ENCODE measurements around the gene SGCE. TPM values are rescaled to one million over a fixed set of nuclear protein-coding genes. Genes with fewer than 3 reads are reported as not detected.

The SGCE gene
- total RNA-seq, 1 donor from 2014 or later, result 39.8 TPM

DNA sequence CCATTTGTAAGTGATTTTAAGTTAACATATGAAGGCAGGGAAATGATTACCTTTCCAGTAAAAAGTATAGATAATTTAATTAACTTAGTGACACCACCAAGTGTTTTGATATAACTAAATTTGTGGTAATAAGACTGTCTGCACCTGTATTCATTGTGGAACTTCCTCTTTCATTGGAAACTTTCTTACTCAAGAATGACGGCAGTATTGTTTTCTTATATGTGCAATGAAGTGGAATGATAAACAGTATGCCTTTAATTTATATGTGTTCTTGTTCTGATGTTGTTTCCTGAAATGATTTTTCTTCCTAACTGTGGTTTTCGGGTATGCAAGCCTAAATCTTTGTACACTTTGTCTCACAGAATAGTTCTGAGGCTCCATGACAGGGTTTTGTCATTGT lies 99.9 kb downstream of the SGCE start:
- Mint-ChIP-seq H3K27ac (no peak overlapping the region), H3K9me3 (no peaks in the 10 kb centered on the region), H3K4me3 (no peak overlapping the region), H3K36me3 (peaks cover 12% of the 10 kb centered on the region), H3K27me3 (no peaks in the 10 kb centered on the region), H3K4me1 (ENCODE audit: unreplicated experiment) (no peaks in the 10 kb centered on the region)
- no peak for DNase-seq (ENCODE audit: extremely low spot score, unreplicated experiment)
- TF ChIP-seq, protein P1, sequence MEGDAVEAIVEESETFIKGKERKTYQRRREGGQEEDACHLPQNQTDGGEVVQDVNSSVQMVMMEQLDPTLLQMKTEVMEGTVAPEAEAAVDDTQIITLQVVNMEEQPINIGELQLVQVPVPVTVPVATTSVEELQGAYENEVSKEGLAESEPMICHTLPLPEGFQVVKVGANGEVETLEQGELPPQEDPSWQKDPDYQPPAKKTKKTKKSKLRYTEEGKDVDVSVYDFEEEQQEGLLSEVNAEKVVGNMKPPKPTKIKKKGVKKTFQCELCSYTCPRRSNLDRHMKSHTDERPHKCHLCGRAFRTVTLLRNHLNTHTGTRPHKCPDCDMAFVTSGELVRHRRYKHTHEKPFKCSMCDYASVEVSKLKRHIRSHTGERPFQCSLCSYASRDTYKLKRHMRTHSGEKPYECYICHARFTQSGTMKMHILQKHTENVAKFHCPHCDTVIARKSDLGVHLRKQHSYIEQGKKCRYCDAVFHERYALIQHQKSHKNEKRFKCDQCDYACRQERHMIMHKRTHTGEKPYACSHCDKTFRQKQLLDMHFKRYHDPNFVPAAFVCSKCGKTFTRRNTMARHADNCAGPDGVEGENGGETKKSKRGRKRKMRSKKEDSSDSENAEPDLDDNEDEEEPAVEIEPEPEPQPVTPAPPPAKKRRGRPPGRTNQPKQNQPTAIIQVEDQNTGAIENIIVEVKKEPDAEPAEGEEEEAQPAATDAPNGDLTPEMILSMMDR (conservative IDR thresholded peaks at IDR 0.05), result no peak

DNA sequence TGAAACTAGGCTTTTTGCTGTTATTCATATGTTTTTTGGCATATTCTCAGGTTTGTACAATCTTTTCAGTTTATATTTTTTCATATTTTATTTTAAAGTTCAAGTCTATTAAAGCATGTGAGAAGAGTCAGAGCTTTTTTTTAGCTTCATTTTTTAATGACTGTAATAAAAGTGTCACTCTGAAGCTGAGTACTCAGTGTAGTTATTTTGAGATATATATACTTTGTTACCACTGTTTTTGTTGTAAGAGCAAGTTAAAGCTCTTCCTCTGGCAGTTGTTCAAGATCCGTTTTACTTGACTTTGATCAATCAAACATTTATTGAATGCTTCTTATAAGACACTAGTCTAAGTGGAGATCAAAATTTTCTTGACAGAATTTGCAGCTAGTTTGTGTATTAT lies 108.8 kb downstream of the SGCE start:
- TF ChIP-seq, protein P1 (conservative IDR thresholded peaks at IDR 0.05), result no peak
- no peaks in the 10 kb centered on the region for H3K9me3 Mint-ChIP-seq
- DNase-seq (ENCODE audit: extremely low spot score, unreplicated experiment), result no peak
- no peak overlapping the region for H3K27ac Mint-ChIP-seq
- H3K4me1 Mint-ChIP-seq (ENCODE audit: unreplicated experiment), result no peaks in the 10 kb centered on the region
- H3K36me3 Mint-ChIP-seq, result peaks cover 22% of the 10 kb centered on the region
- no peak overlapping the region for H3K4me3 Mint-ChIP-seq
- no peaks in the 10 kb centered on the region for H3K27me3 Mint-ChIP-seq

DNA sequence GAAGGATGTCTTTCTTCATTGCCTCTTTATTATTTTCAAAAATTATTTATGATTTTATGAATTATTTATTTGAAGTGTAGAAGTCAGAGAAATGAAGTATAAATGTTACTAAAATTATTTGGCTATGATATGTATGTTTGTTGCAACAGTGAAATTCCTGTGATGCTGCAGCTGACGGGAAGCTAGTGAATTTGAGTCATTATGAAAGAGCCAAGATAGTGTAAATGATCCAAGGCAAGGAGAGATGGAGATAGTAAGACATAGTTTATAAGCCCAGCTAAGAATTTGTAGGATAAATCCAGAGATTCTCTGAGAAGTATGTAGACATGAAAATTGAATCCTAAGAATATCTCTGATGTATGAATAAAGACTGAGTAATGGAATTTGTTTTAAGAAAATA lies 115.5 kb downstream of the SGCE start:
- no peak overlapping the region for H3K4me3 Mint-ChIP-seq
- peaks cover 17% of the 10 kb centered on the region for H3K36me3 Mint-ChIP-seq
- H3K9me3 Mint-ChIP-seq, result no peaks in the 10 kb centered on the region
- H3K27ac Mint-ChIP-seq, result no peak overlapping the region
- no peaks in the 10 kb centered on the region for H3K4me1 Mint-ChIP-seq (ENCODE audit: unreplicated experiment)
- TF ChIP-seq, protein P1 (conservative IDR thresholded peaks at IDR 0.05), result no peak
- no peak for DNase-seq (ENCODE audit: extremely low spot score, unreplicated experiment)
- no peaks in the 10 kb centered on the region for H3K27me3 Mint-ChIP-seq

Other genes with a start within 250 kb of the SGCE start
- gene CASD1, start 146.3 kb downstream of the SGCE start, total RNA-seq (ENCODE audit: low replicate concordance), result 13.2 and 30.2 TPM in 2 replicates